NCI-H146 treated with DMSO at 0.1 percent for 48 hours (cell line): ENCODE measurements around the gene C6.
"Not testable (repeated sequence)": the region's sequence is repeated elsewhere in the genome, so short reads cannot be mapped to it uniquely, and the experiment has no call there.

ENCODE experiments used
- DNase-seq: peaks from one replicate; lab custom pipeline; 2025; ENCODE audit not compliant: unreplicated experiment; lab: John Stamatoyannopoulos, UW

The C6 gene

DNA sequence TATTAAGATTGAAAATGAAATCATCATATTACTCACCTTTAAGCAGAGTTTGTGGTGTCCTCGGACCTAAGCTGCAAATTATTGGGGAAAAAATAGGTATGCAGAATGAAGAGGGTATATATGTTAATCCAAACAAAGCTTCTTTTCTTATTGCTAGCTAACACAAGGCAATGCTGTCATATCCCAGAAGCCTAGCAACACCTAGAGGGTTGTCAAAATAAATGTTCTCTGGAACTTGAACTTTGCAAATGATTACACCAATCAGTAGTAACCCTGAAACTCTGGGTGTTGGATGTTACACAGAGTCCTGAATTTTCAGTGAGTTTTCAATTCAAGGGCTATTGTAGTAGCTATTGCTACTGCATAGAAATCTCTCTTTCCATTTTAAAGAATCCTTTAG is at the start of gene C6:
C6 (minus strand) TSS at position 193 of the 400 bp plus-strand sequence. CDS start 10,302 bp downstream, outside the sequence.
- DNase-seq: no peak

DNA sequence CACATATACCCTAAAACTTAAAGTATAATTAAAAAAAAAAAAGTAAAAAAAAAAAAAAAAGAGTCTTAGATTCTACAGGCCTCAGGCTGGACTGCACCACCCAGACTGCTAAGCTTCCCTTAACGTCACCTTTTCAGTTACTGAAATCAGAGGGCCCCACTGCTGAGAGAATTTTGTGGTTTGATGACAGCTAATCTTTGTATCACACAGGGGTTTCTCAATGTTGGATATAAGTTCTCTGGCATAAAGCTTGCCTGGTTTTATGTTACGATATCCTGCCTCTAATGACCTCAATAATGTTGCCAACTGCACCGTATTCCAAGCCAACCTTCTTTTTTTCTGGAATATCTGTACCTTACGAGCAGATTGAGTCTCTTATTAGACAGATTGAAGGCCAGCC is 43.1 kb upstream of the C6 start:
- DNase-seq: no peak

- DNase-seq: no peak
Measured at GRCh38 chr5:41253109-41253508, 39.8 kb upstream of the C6 start.

- DNase-seq: no peak
Measured at GRCh38 chr5:41252036-41252435, 38.7 kb upstream of the C6 start.

DNA sequence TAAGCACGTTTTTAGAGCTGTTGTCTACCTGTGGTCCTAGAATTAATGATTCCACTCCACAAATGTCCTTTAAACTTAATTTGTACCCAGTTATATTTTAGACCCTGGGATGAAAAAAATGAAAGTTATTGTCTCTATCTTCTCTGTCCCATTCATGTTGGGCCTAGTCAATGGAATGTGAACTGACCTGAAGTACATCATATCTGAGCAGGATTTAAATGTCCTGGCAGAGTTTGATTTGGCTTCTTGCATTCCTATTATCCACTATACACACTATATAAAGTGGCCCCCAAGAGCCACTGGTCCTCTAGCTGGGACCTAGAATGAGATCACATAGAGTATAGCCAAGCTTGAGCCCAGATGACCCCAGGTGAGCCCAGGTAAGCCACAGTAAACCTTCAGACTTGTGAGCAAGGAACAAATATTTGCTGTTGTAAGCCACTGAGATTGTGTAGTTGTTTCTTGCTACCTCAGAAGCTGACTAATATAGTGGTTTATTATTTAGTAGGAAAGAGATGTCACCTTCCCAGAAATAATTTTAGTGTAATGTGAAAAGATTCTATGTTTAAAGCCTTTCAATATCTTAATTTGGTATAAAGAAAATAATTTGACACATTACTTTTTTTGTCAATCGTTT is 37.1 kb upstream of the C6 start:
- DNase-seq: no peak

- DNase-seq: no peak
Measured at GRCh38 chr5:41247135-41247534, 33.8 kb upstream of the C6 start.

GRCh38 chr5:41246376-41246775 is 33.0 kb upstream of the C6 start:
- no peak for DNase-seq

DNA sequence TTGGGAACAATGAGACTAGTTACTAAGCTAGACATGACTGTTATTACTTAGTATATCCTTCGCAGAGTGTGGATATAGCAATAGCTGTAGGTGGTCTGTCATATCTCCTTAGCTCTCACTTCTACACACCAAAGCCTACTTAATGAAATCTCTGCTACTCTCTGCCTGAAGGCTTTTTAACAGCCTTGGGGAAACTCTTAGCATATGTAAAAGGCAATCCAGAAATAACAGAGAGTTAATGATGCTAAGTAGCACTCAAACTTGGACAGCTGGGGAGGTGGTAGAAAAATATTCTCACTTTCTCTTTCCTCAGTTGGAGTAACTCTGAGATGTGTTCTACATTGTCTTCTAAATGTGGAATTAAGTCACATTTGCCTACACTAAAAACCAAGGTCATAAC is 30.2 kb upstream of the C6 start:
- no peak for DNase-seq

GRCh38 chr5:41240985-41241384 is 27.7 kb upstream of the C6 start:
- no peak for DNase-seq

GRCh38 chr5:41240390-41240789 is 27.1 kb upstream of the C6 start:
- no peak for DNase-seq

DNA sequence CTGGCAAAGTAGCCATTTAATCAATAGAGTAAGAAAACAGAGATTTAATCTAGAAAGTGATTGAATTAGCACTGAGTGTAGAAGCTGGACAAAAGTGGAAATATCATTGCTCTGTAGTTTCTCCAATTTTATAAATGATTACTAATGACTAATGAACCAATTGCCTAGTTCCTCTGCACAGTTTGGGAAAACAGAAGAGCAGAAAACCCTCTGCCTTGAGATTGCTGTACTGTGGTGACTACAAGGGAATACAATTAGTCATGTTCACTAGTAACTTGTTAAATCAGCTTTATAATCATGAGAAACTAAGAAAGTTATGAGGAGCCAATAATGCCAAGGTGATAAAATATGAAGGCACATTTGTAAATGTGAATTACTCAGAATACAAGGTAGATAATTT is 21.1 kb upstream of the C6 start:
- no peak for DNase-seq

GRCh38 chr5:41232797-41233196 is 19.5 kb upstream of the C6 start:
- no peak for DNase-seq

GRCh38 chr5:41230276-41230675 is 16.9 kb upstream of the C6 start:
- DNase-seq: not testable (repeated sequence)

DNA sequence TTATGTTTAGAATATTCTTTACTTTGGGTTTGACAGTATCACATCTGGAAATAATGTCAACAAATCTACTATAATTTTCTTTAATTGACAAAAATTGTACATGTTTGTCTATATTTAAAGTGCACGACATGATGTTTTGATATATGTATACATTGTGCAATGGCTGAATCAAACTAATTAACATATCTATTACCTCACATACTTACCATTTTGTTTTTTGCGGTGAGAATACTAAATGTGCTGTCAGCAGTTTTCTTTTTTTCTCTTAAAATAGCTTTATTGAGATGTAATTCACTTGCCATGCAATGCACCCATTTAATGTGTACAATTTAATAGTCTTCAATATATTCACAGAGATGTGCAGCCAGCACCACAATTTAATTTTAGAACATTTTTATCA is 10.6 kb upstream of the C6 start:
- DNase-seq: no peak

GRCh38 chr5:41219658-41220269 is 6.4 kb upstream of the C6 start:
- no peak for DNase-seq

DNA sequence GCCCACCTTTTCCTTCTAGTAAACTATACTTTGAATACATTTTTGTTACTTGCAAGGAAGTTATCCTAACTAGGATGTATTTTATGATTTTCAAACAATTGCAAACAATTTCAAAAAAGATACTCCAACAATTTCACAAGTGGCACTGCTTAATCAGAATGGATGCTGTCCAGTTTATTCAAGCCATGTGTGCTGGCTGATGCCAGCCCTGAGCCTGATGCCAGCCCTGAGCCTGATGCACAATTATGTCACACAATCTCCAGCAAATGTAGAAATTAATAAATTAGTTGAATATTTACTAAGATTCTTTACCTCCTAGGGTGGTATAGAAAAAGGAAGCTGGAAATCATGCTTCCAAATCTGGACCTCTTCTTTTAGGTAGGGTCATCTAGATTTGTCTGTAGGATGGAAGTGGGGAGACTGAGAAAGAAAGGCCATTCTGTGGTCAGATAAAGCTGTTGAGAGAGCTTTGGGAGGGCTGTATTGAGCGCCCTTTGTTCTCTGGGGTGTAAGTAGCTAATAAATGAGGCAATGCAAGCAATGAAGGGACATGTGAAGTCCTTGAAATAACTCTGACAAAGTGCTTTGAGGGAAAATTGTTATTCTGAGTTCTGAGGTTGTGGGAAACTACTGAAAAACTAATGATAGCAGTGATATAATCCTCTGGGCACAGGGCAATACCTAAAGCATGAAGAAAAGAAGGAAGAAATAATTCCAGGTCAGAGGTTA is 5.8 kb upstream of the C6 start:
- DNase-seq: no peak

GRCh38 chr5:41214182-41214581 is 850 bp upstream of the C6 start:
- no peak for DNase-seq

- DNase-seq: no peak
Measured at GRCh38 chr5:41212935-41213334, 397 bp downstream of the C6 start.

DNA sequence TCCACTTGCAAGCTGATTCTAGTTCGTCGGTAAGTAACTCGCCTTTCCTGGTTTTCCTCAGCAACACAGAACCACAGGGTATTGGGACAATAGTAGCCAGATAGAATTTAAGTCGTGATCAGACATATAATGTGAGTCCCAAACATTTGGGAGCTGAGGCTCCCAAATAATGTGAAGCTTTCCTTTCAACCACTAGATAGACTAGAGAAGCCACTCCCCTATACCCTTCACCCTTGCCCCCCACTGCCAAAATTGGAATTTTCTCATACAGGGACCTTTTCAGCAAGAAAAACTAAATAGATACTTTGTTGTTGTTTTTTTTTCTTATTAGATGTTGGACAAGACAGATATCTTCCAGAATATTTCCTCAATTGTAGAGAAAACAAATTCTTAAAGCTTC is 1.9 kb downstream of the C6 start:
- no peak for DNase-seq

- DNase-seq: not testable (repeated sequence)
Measured at GRCh38 chr5:41205475-41205874, 7.9 kb downstream of the C6 start.

DNA sequence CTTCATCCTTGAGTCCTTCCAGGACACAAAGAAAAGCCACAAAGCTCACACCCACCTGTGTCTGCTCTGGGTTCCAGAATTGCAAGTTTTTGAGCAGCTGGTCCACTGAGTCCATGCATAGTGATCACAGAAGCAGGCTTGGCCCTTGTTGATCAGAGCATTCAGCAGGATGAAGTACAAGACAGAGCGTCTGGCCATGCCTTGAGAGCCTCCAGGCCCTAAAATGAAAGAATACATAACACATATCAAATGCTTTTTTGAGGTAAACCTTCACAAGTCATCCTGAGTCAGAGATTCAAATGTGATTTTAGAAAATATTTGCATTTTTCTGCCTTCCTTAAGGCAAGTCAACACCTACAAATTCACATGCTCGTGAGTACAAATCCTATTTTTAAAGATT is 10.3 kb downstream of the C6 start:
- DNase-seq: no peak

DNA sequence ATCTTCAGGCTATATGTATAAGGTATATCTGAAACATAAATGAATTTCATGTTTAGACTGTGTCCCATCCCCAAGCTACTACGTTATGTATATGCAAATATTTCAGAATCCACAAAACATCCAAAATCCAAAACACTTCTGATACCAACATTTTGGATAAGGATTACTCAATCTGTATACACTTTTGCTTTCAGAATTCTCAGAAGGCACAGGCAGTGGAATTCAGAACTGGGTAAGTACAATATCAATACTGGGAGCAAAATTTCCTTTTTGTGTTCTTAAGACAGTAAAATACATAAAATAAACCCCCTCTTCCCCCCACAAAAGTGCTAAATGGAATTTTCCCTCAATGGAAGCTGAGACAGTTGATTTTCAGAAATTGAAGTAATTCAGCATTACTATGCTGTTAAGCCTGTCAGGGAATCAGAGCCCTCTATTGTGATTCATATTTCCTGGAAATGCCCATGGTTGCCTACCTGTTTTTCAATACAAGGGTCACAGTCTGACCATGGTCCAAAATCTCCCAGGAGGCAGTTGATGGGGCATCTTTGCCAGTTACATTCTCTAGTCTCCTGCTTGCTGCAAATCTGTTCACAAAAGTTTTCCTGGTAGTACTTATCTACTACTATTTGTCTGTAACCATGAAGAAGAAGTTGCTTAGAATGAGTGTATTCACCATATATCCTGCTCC is 12.1 kb downstream of the C6 start:
- DNase-seq: no peak
